Thyroid gland (tissue), 4 donors: Measurements from ENCODE around the gene LSM11.

Experiments
- POLR2A ChIP-seq, 2 donors: fragments of 450-650 bp; IDR thresholded peaks; one replicate each; pipeline ENCODE4 v1.6.1; 2017; ENCODE audit warnings: antibody characterized with exemption in 2 of 2, mild to moderate bottlenecking in 2 of 2, moderate library complexity in 1 of 2
- TF ChIP-seq, protein P1 (sequence below), 6 experiments: fragments of 200-600 bp in 3 of 6; fragments of 450-650 bp in 3 of 6; sonication (generic) in 3 of 6; IDR thresholded peaks; one replicate each; pipeline ENCODE4 v1.5.1; 2016 to 2019; ENCODE audit warnings: antibody characterized with exemption in 6 of 6, mild to moderate bottlenecking in 2 of 6, inconsistent platforms in 1 of 6, moderate library complexity in 1 of 6

DNA sequence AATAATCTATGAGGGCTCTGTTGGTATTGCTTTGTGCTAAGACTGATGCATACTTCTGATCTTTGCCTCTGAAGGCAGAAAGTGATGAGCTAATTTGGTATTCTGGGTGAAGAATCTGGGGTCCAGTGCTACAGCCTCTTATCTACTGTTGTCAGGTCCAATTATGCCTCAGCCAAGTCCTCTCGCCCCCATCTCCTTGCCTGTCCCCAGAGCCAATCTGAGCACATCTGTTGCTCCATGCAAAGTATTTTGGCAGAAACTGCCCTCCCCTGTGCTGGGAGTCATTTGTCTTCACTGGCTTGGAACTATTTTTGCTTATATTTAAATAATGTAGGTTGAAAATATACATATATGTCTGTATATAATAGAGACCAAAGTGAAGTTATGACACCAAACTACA lies 23.4 kb downstream of the LSM11 start:
- TF ChIP-seq, protein P1, sequence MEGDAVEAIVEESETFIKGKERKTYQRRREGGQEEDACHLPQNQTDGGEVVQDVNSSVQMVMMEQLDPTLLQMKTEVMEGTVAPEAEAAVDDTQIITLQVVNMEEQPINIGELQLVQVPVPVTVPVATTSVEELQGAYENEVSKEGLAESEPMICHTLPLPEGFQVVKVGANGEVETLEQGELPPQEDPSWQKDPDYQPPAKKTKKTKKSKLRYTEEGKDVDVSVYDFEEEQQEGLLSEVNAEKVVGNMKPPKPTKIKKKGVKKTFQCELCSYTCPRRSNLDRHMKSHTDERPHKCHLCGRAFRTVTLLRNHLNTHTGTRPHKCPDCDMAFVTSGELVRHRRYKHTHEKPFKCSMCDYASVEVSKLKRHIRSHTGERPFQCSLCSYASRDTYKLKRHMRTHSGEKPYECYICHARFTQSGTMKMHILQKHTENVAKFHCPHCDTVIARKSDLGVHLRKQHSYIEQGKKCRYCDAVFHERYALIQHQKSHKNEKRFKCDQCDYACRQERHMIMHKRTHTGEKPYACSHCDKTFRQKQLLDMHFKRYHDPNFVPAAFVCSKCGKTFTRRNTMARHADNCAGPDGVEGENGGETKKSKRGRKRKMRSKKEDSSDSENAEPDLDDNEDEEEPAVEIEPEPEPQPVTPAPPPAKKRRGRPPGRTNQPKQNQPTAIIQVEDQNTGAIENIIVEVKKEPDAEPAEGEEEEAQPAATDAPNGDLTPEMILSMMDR (IDR thresholded peaks at IDR 0.05): no peak
- no peak for TF ChIP-seq POLR2A (IDR thresholded peaks at IDR 0.05)
